H1 (cell line): ENCODE measurements around the gene CPNE4. TPM values are rescaled to one million over a fixed set of nuclear protein-coding genes. Genes with fewer than 3 reads are reported as not detected.

Experiments used
- CTCF ChIA-PET: fragments of 300-600 bp; sonication (Branson Sonifier 250); formaldehyde crosslinking; loops from one replicate; lab custom pipeline; 2021; ENCODE audit not compliant: partially characterized antibody; lab: Charles Lee
- POLR2A ChIA-PET: fragments of 300-600 bp; sonication (Branson Sonifier 250); formaldehyde crosslinking; loops from one replicate; lab custom pipeline; 2021; ENCODE audit warnings: inconsistent platforms; ENCODE audit not compliant: partially characterized antibody; lab: Charles Lee
- DNase-seq, 2 experiments: peaks; one replicate each; pipeline versions ENCODE4 v3.0.0 to v3.0.0-alpha.2; 2010 to 2022; ENCODE audit warnings: low spot score in 2 of 2, low read depth in 1 of 2, mixed read lengths in 1 of 2
- FAIRE-seq: peaks from 2 replicates; lab custom pipeline; 2011; peaks lifted over from hg19 to GRCh38; lab: Jason Lieb, UNC
- H2AFZ ChIP-seq: 2 replicates; pipeline ENCODE4 v1.8.1; 2012; ENCODE audit warnings: low read length, inconsistent platforms
- H2AK5ac ChIP-seq: 2 replicates; pipeline ENCODE4 v1.6.1; 2013; ENCODE audit warnings: low read depth, low read length
- H2BK120ac ChIP-seq: replicated peaks from 2 replicates; pipeline ENCODE3; 2013; ENCODE audit warnings: low read depth, low read length, inconsistent platforms
- H2BK12ac ChIP-seq: 2 replicates; pipeline ENCODE4 v1.6.1; 2013; ENCODE audit warnings: low read depth, low read length
- H2BK15ac ChIP-seq: 2 replicates; pipeline ENCODE4 v1.6.1; 2013; ENCODE audit warnings: low read length
- H2BK20ac ChIP-seq: 2 replicates; pipeline ENCODE4 v1.6.1; 2013; ENCODE audit warnings: low read length
- H2BK5ac ChIP-seq: 2 replicates; pipeline ENCODE4 v1.6.1; 2013; ENCODE audit warnings: low read depth, low read length
- H3K14ac ChIP-seq: 2 replicates; pipeline ENCODE4 v1.6.1; 2013; ENCODE audit warnings: inconsistent platforms; ENCODE audit not compliant: insufficient read length
- H3K18ac ChIP-seq: 2 replicates; pipeline ENCODE4 v1.6.1; 2013; ENCODE audit warnings: low read length; ENCODE audit errors: extremely low read depth
- H3K23ac ChIP-seq: 2 replicates; pipeline ENCODE4 v1.6.1; 2013; ENCODE audit warnings: inconsistent platforms; ENCODE audit not compliant: insufficient read length
- H3K23me2 ChIP-seq: 2 replicates; pipeline ENCODE4 v1.6.1; 2013; ENCODE audit warnings: low read depth, low read length
- H3K27ac ChIP-seq: 2 replicates; pipeline ENCODE4 v1.6.1; 2011; ENCODE audit warnings: low read depth, low read length, inconsistent platforms
- H3K27me3 ChIP-seq, 4 experiments: replicated peaks in 1 of 4; 1 replicate in 1 of 4; 2 replicates in 3 of 4; pipeline versions ENCODE4 v1.6.1 to v1.8.1; 2011 to 2013; ENCODE audit warnings: low read length in 3 of 4, mild to moderate bottlenecking in 3 of 4, inconsistent platforms in 2 of 4, mixed read lengths in 2 of 4, moderate library complexity in 1 of 4; ENCODE audit not compliant: control insufficient read depth in 3 of 4, insufficient read depth in 3 of 4; ENCODE audit errors: extremely low read depth in 1 of 4
- H3K36me3 ChIP-seq, 4 experiments: 2 replicates each; pipeline versions ENCODE4 v1.6.1 to v1.8.1; 2011 to 2013; ENCODE audit warnings: mild to moderate bottlenecking in 4 of 4, low read length in 3 of 4, moderate library complexity in 2 of 4, control low read depth in 1 of 4, inconsistent platforms in 1 of 4; ENCODE audit not compliant: insufficient read depth in 4 of 4, control insufficient read depth in 2 of 4
- H3K4ac ChIP-seq: replicated peaks from 2 replicates; pipeline ENCODE3; 2013; ENCODE audit warnings: low read length, low read depth, mixed read lengths, inconsistent platforms; ENCODE audit not compliant: insufficient read length
- H3K4me1 ChIP-seq, 4 experiments: replicated peaks in 1 of 4; 1 replicate in 1 of 4; 2 replicates in 3 of 4; pipeline versions ENCODE4 v1.6.1 to v1.8.1; 2011 to 2013; ENCODE audit warnings: low read length in 3 of 4, inconsistent platforms in 2 of 4, mixed read lengths in 1 of 4; ENCODE audit not compliant: insufficient read depth in 4 of 4, control insufficient read depth in 3 of 4
- H3K4me2 ChIP-seq, 2 experiments: 2 replicates each; pipeline versions ENCODE4 v1.6.1 to v1.8.1; 2011 to 2013; ENCODE audit warnings: low read depth in 2 of 2, low read length in 2 of 2, control low read depth in 1 of 2, inconsistent platforms in 1 of 2, mild to moderate bottlenecking in 1 of 2; ENCODE audit not compliant: insufficient read depth in 1 of 2
- H3K4me3 ChIP-seq, 4 experiments: fragments of 200-600, 300-600 bp in 1 of 4; sonication (generic), shearing (Covaris generic), sonication (Bioruptor Twin) in 1 of 4; 2 replicates each; pipeline versions ENCODE4 v1.5.1 to v1.8.1; 2011 to 2016; ENCODE audit warnings: low read length in 4 of 4, low read depth in 3 of 4, control low read depth in 2 of 4, inconsistent platforms in 2 of 4, mild to moderate bottlenecking in 2 of 4, mixed read lengths in 1 of 4, moderate library complexity in 1 of 4; ENCODE audit not compliant: insufficient read depth in 2 of 4; ENCODE audit errors: extremely low read depth in 1 of 4
- H3K56ac ChIP-seq: replicated peaks from 2 replicates; pipeline ENCODE3; 2013; ENCODE audit warnings: low read depth, mild to moderate bottlenecking, mixed read lengths, low read length, inconsistent platforms; ENCODE audit not compliant: insufficient read length
- H3K79me1 ChIP-seq: 2 replicates; pipeline ENCODE4 v1.6.1; 2013; ENCODE audit warnings: low read depth, low read length, control low read depth
- H3K79me2 ChIP-seq, 2 experiments: 2 replicates each; pipeline versions ENCODE4 v1.6.1 to v1.8.1; 2012 to 2013; ENCODE audit warnings: low read length in 2 of 2, mild to moderate bottlenecking in 2 of 2, inconsistent platforms in 1 of 2; ENCODE audit not compliant: insufficient read depth in 2 of 2, control insufficient read depth in 1 of 2
- H3K9ac ChIP-seq, 4 experiments: replicated peaks in 1 of 4; 1 replicate in 1 of 4; 2 replicates in 3 of 4; pipeline versions ENCODE4 v1.6.1 to v1.8.1; 2011 to 2013; ENCODE audit warnings: low read depth in 3 of 4, low read length in 3 of 4, control low read depth in 2 of 4, mild to moderate bottlenecking in 2 of 4, moderate library complexity in 2 of 4, inconsistent platforms in 1 of 4; ENCODE audit errors: extremely low read depth in 1 of 4
- H3K9me3 ChIP-seq, 2 experiments: 2 replicates each; pipeline versions ENCODE4 v1.6.1 to v1.8.1; 2012 to 2013; ENCODE audit warnings: mild to moderate bottlenecking in 2 of 2, moderate library complexity in 2 of 2, control low read depth in 1 of 2, inconsistent platforms in 1 of 2, low read depth in 1 of 2, low read length in 1 of 2, mixed read lengths in 1 of 2; ENCODE audit not compliant: insufficient read depth in 2 of 2
- H4K20me1 ChIP-seq, 2 experiments: replicated peaks in 1 of 2; 2 replicates each; pipeline versions ENCODE3 to v1.8.1; 2011 to 2013; ENCODE audit warnings: inconsistent platforms in 2 of 2, low read length in 2 of 2, mild to moderate bottlenecking in 1 of 2; ENCODE audit not compliant: insufficient read depth in 2 of 2, control insufficient read depth in 1 of 2
- H4K5ac ChIP-seq: 2 replicates; pipeline ENCODE4 v1.6.1; 2013; ENCODE audit warnings: low read length, low read depth, mixed read lengths, inconsistent platforms; ENCODE audit not compliant: insufficient read length
- H4K8ac ChIP-seq: 2 replicates; pipeline ENCODE4 v1.8.0; 2013; ENCODE audit warnings: mild to moderate bottlenecking, moderate library complexity, low read length, inconsistent platforms; ENCODE audit not compliant: insufficient read depth; ENCODE audit errors: extremely low read depth
- H4K91ac ChIP-seq: replicated peaks from 2 replicates; pipeline ENCODE3; 2013; ENCODE audit warnings: low read length, mixed read lengths, inconsistent platforms; ENCODE audit not compliant: insufficient read length
- CBX8 ChIP-seq: fragments of 300-800, 300-1000 bp; sonication (generic); IDR thresholded peaks from 2 replicates; pipeline ENCODE4 v1.7.1; 2016; ENCODE audit warnings: low read depth, low read length, borderline replicate concordance
- CHD2 ChIP-seq: IDR thresholded peaks from 2 replicates; pipeline ENCODE4 v1.6.1; 2012; ENCODE audit warnings: low read length, improper control_type of control experiment
- EP300 ChIP-seq, 2 experiments: IDR thresholded peaks; 1 replicate in 1 of 2; 2 replicates in 1 of 2; pipeline ENCODE4 v1.6.1; 2011 to 2012; ENCODE audit warnings: low read depth in 2 of 2, low read length in 2 of 2, mild to moderate bottlenecking in 2 of 2, borderline replicate concordance in 1 of 2, inconsistent platforms in 1 of 2, moderate library complexity in 1 of 2
- FOSL1 ChIP-seq: IDR thresholded peaks from 2 replicates; pipeline ENCODE4 v1.6.1; 2011; ENCODE audit warnings: mild to moderate bottlenecking, low read depth, low read length, moderate library complexity; ENCODE audit not compliant: insufficient read depth
- JUND ChIP-seq: IDR thresholded peaks from 2 replicates; pipeline ENCODE4 v1.6.1; 2011; ENCODE audit warnings: mild to moderate bottlenecking, improper control_type of control experiment, low read length
- MAX ChIP-seq: IDR thresholded peaks from 2 replicates; pipeline ENCODE4 v1.6.1; 2012; ENCODE audit warnings: inconsistent platforms
- NRF1 ChIP-seq: IDR thresholded peaks from 2 replicates; pipeline ENCODE4 v1.6.1; 2011; ENCODE audit warnings: mild to moderate bottlenecking, low read depth, low read length, improper control_type of control experiment
- RBBP5 ChIP-seq: IDR thresholded peaks from 2 replicates; pipeline ENCODE4 v1.7.1; 2012; ENCODE audit warnings: low read depth, mild to moderate bottlenecking, inconsistent platforms, low read length, moderate library complexity, borderline replicate concordance
- RNF2 ChIP-seq: fragments of 200-900, 300-1000 bp; sonication (generic); IDR thresholded peaks from 2 replicates; pipeline ENCODE4 v1.7.1; 2016; ENCODE audit warnings: borderline replicate concordance, low read depth, mild to moderate bottlenecking, antibody characterized with exemption, low read length; ENCODE audit not compliant: poor library complexity, severe bottlenecking; ENCODE audit errors: missing control alignments
- SAP30 ChIP-seq: fragments of 300-600 bp; sonication (generic); IDR thresholded peaks from 2 replicates; pipeline ENCODE4 v1.7.1; 2012; ENCODE audit warnings: low read length, moderate library complexity, mild to moderate bottlenecking, inconsistent platforms; ENCODE audit not compliant: insufficient read depth, insufficient replicate concordance
- SP1 ChIP-seq: IDR thresholded peaks from 2 replicates; pipeline ENCODE4 v1.6.1; 2011; ENCODE audit warnings: low read depth, low read length
- TAF7 ChIP-seq: optimal IDR thresholded peaks from 2 replicates; pipeline ENCODE3; 2011; ENCODE audit warnings: low read depth, mild to moderate bottlenecking, inconsistent platforms, low read length, moderate library complexity, borderline replicate concordance
- TCF12 ChIP-seq: IDR thresholded peaks from 2 replicates; pipeline ENCODE4 v1.6.1; 2011; ENCODE audit warnings: low read depth, mild to moderate bottlenecking, low read length
- YY1 ChIP-seq: IDR thresholded peaks from 2 replicates; pipeline ENCODE4 v1.6.1; 2011; ENCODE audit warnings: low read depth, mild to moderate bottlenecking, low read length
- WGBS, 2 experiments: shearing (Covaris generic) in 1 of 2; methylation state at CpG; one replicate each; pipeline versions ENCODE4 v1.1.6 to v1.1.7; 2013 to 2015; ENCODE audit warnings: low lambda C conversion rate in 2 of 2, mixed read lengths in 2 of 2, inconsistent platforms in 1 of 2, low coverage in 1 of 2, missing lambda C conversion rate in 1 of 2; ENCODE audit not compliant: insufficient replicate concordance in 2 of 2, insufficient coverage in 1 of 2, insufficient read length in 1 of 2; ENCODE audit errors: extremely low coverage in 1 of 2, missing lambda C conversion rate in 1 of 2; 5-methylcytosine and 5-hydroxymethylcytosine counted together
- polyA plus RNA-seq, 7 experiments: library from polyadenylated mRNA; depleted of rRNA in 3 of 7; stranded (reverse) in 5 of 7; unstranded in 2 of 7; fragments of >200 nt in 5 of 7; fragments of 200-250 nt in 2 of 7; gene quantifications; 1 replicate in 5 of 7; 2 replicates in 1 of 7; 4 replicates in 1 of 7; pipeline versions ENCODE4 v1.2.1 to v1.2.3, GENCODE V29; 2011 to 2013; ENCODE audit warnings: missing spikeins in 2 of 7, mixed read lengths in 2 of 7
- total RNA-seq: library from RNA; stranded (reverse); fragmentation: NEBNext Ultra II Directional; extraction: Animal tissue kit (Norgen Biotek cat#: 25700); gene quantifications from 2 replicates; pipeline ENCODE4 v1.2.1, GENCODE V29; 2021

Gene CPNE4
- total and polyA plus RNA-seq, 2 of the 8 experiments (the other 6 are each of a cell fraction or from before 2014, with no cell fraction given) = 0.82 to 3.8 TPM

- WGBS, 2 experiments = 91% methylated on average over 4 of the region's 4 CpGs; no CpG with 5 or more reads in 1 of the 2 experiments
- Histone ChIP-seq H2BK5ac (no peak overlapping the region), H2BK12ac (no peak overlapping the region), H3K14ac (no peak overlapping the region), H4K91ac (no peak overlapping the region), H2BK120ac (no peak overlapping the region), H2BK20ac (no peak overlapping the region), H3K79me1 (no peaks in the 10 kb centered on the region), H3K23ac (no peak overlapping the region), H3K36me3 (no peaks in the 10 kb centered on the region), H4K5ac (no peak overlapping the region), H3K4me1 (peaks cover 0 to 2% (median 0%) of the 10 kb centered on the region in 4 experiments; a peak in 1 of 7 replicates), H2BK15ac (no peak overlapping the region), H3K9me3 (no peaks in the 10 kb centered on the region), H3K79me2 (no peaks in the 10 kb centered on the region), H3K4me2 (no peak overlapping the region), H3K4ac (no peak overlapping the region), H3K56ac (no peak overlapping the region), H3K9ac (no peak overlapping the region), H3K18ac (no peak overlapping the region), H3K27me3 (no peaks in the 10 kb centered on the region), H2AFZ (no peak overlapping the region), H3K4me3 (no peak overlapping the region), H3K23me2 (no peaks in the 10 kb centered on the region), H3K27ac (no peak overlapping the region), H4K8ac (no peak overlapping the region), H2AK5ac (no peak overlapping the region), H4K20me1 (no peaks in the 10 kb centered on the region)
- no peak for DNase-seq
- ChIA-PET POLR2A (no interaction called here), CTCF (interaction anchor here (0.8 to 4.6 kb wide), 5 partner anchors 9 to 482 kb away, joined by 3 to 39 read pairs (median 12); no protein-coding TSS in a partner anchor)
- no peak for FAIRE-seq
- TF ChIP-seq CHD2 (no peak), YY1 (no peak), MAX (no peak), CBX8 (no peak), JUND (no peak), EP300 (IDR thresholded peaks at IDR 0.05; ENCODE audit: borderline replicate concordance in 1 of 2, low read depth in 2 of 2, low read length in 2 of 2) (no peak), TCF12 (no peak), RBBP5 (no peak), TAF7 (no peak), RNF2 (no peak), SP1 (no peak), FOSL1 (no peak), SAP30 (no peak), NRF1 (no peak)
These were observed 483.1 kb downstream of the CPNE4 start for GRCh38 chr3:131551761-131552160.
